NCI-H2196 treated with DMSO at 0.1 percent for 48 hours (cell line): ENCODE data around the gene GATA3.
"Not testable (repeated sequence)": the region's sequence is repeated elsewhere in the genome, so short reads cannot be mapped to it uniquely, and the experiment has no call there.

Source experiments
- DNase-seq: peaks from one replicate; lab custom pipeline; 2025; ENCODE audit not compliant: unreplicated experiment; lab: John Stamatoyannopoulos, UW

GATA3 gene

DNA sequence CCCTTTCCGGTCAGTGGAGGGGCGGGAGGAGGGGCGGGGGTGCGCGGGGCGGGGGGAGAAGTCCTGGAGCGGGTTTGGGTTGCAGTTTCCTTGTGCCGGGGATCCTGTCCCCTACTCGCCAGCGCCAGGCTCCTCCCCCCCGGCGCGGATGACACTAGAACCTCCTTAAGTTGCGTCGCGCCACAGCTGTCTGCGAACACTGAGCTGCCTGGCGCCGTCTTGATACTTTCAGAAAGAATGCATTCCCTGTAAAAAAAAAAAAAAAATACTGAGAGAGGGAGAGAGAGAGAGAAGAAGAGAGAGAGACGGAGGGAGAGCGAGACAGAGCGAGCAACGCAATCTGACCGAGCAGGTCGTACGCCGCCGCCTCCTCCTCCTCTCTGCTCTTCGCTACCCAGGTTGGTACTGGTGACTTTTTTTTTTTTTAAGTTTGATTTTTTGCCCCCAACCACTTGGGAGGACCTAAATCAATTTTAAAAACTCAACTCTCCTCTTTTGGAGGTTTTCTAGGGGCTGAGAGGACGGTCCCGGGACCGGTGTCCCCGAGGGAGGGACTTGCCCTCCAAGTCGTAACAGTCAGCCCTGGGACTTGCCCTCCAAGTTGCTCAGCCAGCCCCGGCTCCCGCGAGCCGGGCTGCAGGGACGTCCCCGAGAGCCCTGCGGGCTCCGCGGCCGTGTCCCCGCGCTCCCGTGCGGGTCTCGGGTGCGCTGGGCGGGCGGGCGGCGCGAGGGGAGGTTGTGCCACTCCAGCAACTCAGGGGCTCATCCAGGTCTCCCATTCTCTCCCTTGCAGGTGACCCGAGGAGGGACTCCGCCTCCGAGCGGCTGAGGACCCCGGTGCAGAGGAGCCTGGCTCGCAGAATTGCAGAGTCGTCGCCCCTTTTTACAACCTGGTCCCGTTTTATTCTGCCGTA, at the start of gene GATA3:
Gene GATA3 (plus strand): TSS at position 195 of the 914 bp plus-strand sequence. CDS start 968 bp downstream, outside the sequence.
- DNase-seq: no peak

DNA sequence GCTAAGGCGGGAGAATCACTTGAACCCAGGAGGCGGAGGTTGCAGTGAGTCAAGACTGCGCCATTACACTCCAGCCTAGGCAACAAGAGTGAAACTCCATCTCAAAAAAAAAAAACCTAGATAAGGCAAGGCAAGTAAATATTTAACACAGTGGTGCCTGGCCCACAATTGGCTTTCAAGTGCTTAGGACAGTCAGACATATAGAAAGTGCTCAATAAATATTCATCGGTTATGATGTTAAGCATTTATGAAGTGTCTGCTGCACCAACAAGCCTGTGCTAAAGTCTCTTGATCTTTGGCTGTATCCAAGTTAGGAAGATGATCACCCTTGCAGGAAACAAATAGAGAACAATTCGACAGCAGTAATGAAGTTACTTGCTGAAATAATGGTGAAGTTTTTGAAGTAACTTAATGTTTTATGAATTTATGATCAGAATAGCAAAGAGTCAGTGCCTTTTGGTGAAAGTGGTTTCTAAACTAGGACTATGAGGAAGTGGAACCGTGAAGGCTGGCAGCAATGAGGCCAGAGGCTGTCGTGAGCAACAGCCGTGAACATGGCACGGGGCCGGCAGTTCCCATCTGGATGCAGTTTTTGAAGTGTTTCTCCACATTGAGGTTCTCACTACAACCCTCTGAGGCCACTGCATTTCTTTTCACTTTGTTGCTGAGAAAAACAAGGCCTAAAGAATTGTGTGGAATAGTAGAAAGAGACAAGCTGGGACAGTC, 48.1 kb upstream of the GATA3 start:
- no peak for DNase-seq

DNA sequence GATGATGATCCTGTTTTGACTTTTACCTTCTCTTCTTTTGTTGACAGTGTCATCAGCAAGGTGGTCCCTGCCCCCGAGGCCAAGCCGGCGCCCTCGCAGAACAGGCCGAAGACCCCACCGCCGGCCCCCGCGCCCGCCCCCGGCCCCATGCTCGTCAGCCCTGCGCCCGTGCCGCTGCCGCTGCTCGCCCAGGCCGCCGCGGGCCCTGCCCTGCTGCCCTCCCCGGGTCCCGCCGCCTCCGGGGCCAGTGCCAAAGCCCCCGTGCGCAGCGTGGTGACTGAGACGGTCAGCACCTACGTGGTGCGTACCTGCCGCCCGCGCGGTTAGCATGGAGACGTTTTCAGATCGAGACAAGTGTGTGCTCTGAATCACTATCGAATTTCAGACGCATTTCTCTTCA, 45.5 kb upstream of the GATA3 start:
- DNase-seq: no peak

DNA sequence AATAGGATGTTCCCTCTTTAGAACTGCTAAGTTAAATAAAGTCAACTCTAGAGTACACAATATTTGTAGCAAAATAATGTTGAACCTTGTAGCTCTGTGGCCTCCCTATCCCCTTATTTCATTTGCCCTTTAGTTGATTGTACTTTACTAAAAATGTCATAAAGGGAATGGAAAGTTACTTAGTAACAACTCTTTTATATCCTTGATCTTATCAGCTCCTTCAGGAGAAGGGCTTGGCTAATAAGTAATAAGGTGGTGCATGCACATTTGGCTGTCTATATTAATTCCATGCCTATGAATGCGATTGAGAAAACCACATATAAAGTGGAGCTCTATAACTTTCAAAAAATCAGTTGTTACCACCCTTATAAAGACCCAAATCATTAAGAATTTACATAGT, 41.5 kb upstream of the GATA3 start:
- no peak for DNase-seq

DNA sequence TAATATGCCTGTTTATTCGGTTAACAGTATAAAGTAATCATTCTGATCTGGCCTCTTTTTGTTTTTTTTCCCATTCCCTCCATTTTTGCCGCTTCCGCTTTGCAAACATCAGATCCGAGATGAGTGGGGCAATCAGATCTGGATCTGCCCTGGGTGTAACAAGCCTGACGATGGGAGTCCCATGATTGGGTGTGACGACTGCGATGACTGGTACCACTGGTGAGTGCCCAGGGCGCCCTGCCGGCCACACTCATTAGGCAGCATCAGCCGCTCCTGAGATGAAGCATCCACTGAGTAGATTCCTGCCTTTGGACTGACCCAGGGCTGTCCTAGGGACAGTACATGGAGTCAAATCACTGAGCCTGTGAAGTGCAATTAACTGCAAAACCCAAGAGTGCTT, 40.9 kb upstream of the GATA3 start:
- DNase-seq: no peak

DNA sequence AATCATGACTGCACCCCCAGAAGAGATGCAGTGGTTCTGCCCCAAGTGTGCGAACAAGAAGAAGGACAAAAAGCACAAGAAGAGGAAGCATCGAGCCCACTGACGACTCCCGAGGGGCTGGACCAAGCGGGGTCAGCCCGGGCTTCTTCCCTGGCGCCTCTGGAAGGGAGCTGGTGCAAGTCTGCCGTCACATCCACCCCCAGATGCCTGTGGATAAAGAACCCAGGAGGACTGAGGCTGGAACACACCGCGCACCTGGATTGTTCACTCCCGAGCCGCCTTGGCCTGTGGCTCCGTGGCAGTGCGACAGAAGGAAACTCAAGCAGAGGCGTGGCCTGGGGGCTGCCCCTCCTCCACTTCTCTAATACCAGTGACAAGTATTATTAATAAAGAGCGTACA, 39.8 kb upstream of the GATA3 start:
- no peak for DNase-seq

DNA sequence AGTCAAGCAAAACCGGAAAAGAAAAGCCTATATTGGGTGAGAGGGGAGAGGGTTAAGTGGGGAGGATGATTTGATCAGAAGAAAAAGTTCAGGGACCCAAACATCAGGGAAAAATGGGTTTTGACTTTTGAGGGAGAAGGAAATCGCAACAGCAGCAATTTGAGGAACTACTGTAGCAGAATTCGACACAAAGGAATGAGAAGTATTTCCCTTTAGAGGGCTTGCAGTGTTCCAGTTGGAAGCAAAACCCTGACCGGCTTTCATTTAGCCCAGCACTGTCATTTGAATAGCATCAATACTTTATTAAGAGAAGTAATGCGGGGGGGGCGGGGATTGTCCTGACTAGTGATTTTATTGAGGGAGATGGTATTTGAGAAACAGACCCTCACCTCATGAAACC, 37.2 kb upstream of the GATA3 start:
- no peak for DNase-seq

DNA sequence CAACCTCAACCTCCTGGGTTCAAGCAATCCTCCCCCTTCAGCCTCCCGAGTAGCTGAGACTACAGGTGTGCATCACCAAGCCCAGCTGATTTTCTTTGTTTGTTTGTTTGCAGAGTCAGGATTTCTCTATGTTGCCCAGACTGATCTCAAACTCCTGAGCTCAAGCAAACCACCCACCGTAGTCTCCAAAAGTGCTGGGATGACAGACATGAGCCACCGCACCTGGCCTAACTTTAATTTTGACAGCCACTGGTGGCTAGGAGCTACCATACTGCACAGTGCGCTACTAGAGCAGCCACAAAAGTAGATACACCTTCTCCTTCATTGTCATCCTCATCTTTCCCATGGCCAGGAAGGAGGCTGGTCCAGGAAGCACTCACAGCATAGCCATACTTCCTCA, 31.2 kb upstream of the GATA3 start:
- DNase-seq: no peak

DNA sequence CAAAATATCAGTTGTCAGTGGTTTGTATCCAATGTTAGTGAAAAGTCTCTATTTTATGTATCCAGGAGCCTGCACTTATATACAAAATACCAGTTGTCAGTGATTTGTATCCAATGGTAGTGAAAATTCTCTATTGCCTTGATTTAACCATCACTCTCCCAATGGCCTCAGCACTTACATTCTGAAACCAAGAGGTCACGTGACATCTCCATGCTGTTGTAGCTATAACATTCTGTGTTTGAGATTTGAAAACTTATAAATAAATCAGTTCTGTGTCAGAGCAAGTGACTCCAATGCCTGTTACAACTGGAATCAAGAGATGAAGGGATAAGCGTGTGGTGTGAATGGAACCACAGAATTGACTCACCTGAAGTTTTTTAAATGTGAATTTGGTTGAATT, 30.6 kb upstream of the GATA3 start:
- DNase-seq: no peak

DNA sequence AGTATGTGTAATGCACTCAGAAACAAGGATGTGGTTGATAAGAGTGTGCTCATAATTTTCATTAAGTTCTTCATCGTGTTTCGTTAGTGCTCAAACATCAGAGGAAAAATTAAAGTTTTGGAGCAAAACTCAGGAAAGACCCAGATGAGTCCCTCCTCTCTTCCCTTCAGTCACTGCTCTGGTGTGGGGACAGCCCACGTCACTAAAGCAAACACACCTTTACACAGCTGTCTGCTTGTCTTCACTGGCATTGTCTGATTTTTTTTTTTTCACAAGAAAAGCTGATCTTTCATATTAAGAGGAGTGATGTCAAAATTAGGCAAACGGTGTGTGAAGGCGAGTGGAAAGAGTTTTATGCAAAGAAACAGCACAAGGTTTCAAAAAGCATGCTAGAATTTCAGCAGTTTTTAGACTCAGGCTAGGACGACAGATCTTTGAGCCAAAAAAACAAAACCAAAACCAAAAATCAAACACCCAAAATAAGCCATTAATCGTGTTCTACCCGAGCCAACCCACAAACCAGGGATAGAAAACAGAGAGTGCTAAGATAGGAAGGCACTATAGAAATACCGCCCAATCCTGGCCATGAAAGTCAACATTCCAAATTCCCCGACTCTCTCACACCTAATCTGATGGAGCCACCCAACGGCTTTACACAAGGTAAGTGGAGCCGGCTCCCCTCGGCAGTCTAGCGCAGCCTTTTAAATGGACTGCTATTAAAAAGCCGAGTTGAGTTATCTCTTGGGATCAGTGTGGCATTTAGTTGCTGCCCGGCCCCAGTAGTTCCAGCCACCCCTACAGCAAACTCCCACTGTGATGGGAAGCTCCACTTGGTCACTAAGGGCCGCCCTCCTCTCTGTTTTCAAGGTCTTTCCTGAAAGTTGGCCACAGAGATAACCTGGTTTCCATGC, 27.9 kb upstream of the GATA3 start:
- no peak for DNase-seq

DNA sequence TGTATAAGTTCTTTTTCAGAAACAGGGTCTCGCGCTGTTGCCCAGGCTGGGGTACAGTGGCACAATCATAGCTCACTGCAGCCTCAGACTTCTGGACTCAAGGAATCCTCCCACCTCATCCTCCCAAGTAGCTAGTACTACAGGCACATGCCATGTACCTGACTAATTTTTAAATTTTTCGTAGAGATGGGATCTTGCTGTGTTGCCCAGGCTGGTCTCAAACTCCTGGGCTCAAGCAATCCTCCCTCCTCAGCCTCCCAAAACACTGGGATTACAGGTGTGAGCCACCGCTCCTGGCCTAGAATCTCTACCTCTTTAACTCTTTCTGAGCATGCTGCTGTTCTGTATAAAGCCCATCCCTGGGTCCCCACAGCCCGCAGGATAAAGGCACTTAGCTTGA, 23.3 kb upstream of the GATA3 start:
- not testable (repeated sequence) for DNase-seq

DNA sequence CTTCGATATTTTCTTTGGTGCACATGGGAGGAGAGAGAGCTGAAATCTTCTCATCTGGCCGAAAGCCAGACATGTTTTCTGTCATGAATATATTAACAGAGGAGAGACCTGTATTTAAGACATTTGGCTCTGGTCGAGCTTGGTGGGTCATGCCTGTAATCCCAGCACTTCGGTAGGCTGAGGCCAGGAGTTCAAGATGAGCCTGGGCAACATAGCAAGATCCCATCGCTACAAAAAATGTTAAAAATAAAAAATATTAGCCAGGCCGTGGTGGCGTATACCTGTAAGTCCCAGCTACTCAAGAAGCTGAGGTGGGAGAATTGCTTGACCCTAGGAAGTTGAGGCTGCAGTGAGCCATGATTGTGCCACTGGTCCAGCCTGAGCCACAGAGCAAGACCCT, 21.9 kb upstream of the GATA3 start:
- no peak for DNase-seq

DNA sequence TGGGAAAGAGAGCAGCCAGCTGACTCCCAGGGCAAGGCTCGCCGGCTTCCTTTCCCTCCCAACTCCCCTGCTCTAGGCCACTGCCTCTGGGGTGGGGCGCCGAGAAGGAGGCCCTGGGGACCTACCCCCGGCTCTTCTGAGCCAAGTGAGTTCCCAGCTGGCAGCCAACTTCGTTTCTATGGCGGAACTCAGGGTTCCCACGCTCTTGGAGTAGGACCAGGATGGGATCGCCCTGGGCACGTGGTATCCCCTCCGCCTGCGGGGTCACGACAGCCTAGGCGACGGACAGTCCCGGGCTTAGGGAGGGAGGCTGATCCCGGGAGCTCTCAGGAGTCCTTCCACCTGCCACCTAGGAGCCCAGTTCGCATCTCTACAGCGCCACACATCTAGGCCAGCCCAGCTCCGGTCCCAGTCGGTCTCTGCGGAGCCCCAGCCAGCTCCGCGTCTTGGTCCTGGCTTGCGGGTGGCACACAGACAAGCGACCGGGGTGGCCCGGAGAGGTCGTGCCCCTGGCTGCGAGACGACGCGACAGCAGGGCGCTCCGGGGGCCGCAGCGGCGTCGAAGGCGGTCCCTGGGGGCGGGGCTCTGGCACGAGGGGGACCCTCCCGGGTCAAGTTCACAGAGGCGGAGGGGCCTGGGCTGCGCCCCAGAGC, 20.5 kb upstream of the GATA3 start:
- DNase-seq: no peak

DNA sequence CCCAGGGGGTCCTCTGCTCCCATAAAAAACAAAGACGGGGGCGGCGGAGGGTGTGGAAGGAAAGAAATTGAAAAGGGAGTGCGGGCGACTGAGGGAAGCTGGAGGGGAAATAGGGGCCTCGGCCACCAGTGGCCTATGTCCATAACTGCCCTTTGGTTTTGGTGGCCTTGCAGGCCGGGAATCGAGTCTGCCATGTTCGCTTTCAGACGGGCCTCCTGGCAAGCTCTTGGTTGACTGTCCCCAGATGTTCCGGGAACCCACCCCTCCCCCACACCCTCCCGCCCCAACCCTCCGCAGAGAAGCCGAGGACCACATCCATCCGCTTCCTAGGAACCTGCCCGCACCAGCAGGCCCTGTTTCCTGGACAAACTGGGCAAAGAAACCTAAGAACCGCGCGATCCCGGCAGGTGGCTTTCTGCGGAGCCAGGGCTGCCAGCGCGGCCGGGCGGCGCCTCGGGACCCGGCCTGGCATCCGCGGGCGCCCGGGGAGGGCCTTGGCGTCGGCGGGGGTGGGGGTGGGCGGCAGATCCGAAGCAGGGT, 20.0 kb upstream of the GATA3 start:
- no peak for DNase-seq

DNA sequence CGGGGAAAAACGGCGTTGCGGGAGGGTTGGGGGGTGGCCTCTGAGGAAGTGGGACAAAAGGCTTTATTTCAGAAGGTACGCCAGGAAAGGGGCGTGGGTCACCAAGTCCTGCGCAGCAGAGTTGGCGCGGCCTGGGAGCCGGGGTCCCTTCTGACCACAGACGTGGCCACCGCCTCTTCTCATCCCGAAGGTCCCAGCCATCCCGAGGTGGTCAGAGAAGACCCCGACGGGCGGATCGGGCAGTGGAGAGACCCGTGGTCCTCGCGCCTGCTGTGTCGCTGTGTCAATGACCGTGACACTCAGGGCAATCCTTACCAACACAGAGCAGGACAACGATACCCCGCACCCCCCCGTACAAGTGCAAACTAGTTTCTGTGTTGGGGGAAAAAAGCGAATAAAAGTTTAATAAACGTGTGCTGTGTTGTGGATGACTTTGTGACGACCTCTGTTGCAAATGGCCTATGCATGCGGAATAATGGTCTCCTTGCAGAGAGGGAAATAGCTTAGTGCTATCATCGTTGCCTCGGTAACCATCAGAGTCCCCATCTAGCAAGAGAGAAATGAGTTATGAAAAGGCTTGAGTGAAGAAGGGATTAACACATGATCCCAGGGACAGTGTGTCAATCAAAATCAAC, 19.4 kb upstream of the GATA3 start:
- DNase-seq: no peak

DNA sequence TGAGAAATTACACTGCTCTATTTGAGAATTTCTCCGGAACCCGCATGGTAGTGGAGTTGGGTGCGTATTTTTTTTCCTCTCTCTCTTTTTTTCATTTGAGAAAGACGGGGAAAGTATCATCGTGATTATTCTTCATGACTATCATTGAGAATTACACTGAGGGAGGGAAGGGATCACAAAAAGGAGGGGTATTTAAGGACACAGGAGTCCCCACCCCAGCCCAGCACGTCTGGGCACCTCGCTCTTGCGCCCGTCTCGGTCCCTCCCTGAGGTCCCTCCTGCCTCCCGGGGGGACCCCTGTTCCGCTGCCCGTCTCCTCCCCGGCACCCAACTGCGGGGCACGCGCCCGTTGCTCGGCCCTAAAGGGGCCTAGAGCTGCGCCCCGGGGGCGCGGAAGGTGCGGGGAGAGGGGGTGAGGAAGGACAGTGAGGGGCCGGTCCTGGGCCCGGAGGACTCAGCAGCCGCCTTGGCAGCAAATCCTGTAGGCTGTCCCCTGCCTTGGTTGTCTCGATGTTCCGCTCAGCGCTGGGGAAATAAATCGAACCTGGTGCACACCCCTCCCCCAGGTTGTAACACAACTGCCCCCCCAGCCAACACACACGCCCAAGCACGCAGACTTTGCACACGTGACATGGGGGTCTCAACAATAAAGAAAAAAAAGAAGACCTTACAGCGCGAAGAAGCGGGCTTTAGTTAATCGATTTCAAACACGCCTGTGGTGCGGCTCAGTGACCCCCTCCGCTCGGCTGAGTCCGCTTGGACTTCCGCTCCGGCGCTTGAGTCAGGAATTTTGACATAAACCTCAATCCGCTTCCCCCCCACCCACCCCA, 18.6 kb upstream of the GATA3 start:
- DNase-seq: no peak

DNA sequence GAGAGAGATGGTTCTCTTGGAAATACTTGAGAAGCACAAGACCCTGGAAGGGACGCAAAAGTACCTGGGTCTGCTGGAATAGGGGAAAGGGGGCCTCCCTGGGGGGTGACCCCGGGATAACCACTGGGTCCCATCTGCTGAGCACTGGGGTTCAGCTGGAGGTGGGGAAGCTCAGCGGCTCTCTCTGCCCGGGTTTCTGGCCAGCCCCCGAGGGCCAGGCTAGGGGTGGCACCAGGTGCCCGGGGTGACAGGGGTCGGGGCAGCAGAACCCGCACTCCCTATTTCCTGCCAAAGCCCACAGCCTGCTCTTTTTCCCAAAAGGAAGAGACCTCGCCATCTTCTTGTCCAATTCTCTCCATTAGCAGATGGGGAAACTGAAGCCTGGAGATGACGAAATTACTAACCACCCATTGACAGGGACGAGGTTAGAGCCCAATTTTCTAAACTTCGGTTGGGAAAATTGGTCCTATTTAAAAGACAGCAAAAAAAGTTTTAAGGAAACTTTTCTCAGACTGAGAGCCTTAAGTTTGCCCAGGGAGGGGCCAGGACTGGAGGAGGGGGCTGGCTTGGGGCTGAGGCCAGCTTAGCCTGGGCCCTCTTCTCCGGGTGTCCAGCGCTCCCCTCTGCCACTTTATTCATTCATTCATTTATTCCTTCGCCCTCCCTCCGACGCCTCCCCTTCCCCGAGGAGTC, 17.8 kb upstream of the GATA3 start:
- no peak for DNase-seq

DNA sequence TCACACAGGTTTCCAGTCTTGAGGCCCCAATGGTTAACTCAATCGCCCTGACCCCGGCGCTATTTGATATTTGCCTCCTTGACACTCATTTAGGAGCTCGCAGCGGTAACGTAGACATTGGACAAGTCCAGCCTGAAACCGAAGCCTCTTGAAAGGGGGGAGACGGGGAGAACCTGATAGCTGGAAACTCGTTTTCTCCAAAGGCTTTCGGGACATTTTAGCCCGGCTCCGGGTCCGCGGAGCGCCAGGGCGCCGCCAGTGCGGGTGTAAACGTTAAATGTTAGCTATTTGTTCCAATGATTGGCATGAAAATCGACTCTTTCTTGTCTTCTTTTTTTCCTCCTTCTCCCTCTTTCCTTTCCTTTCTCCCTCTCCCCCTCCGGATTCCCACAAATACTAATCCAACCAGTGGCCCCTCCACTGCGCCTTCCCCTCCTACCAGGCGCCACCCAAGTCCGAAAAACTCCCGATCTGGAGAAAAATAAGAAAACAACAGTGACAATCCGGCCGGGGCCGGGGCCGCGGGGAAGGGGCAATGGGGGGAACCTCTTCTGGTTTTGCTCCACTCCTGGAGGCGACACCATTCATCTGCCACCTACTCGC, 17.2 kb upstream of the GATA3 start:
- no peak for DNase-seq
